GM23338 (cell line): Measurements from ENCODE around the gene PPP1R12A.

Source experiments
- CREB1 ChIP-seq: fragments of 250-450 bp; sonication (Bioruptor Pico); IDR thresholded peaks from 2 replicates; pipeline ENCODE4 v1.5.0; 2020; ENCODE audit warnings: low read depth, mild to moderate bottlenecking, moderate library complexity
- CTCF ChIP-seq, 2 experiments: fragments of 200-600 bp in 1 of 2; sonication (generic) in 1 of 2; conservative IDR thresholded peaks; 2 replicates each; pipeline versions ENCODE4 v1.5.1 to v1.6.1; 2016 to 2017; ENCODE audit warnings: antibody characterized with exemption in 2 of 2, low read depth in 2 of 2, mild to moderate bottlenecking in 2 of 2, moderate library complexity in 1 of 2
- EZH2 ChIP-seq: fragments of 200-600 bp; sonication (generic); IDR thresholded peaks from one replicate; pipeline ENCODE4 v1.8.0; 2017; ENCODE audit warnings: antibody characterized with exemption, mild to moderate bottlenecking, low read depth; ENCODE audit not compliant: unreplicated experiment
- EZH2phosphoT487 ChIP-seq: fragments of 200-600 bp; sonication (generic); IDR thresholded peaks from one replicate; pipeline ENCODE4 v1.8.1; 2018; ENCODE audit warnings: antibody characterized with exemption; ENCODE audit not compliant: unreplicated experiment
- POLR2AphosphoS5 ChIP-seq: IDR thresholded peaks from 2 replicates; pipeline ENCODE4 v1.6.1; 2016; ENCODE audit warnings: antibody characterized with exemption, low read depth
- REST ChIP-seq: IDR thresholded peaks from one replicate; pipeline ENCODE4 v1.6.1; 2018; ENCODE audit warnings: antibody characterized with exemption; ENCODE audit not compliant: unreplicated experiment

GRCh38 chr12:79885911-79886490, 48.9 kb downstream of the PPP1R12A start:
- TF ChIP-seq CTCF (conservative IDR thresholded peaks at IDR 0.05; ENCODE audit: low read depth in 2 of 2) (no peak), REST (no peak), POLR2AphosphoS5 (no peak), EZH2 (no peak), EZH2phosphoT487 (no peak), CREB1 (CRISPR knock-in tag) (no peak)
